Endothelial cell of umbilical vein (primary cell): ENCODE measurements around the gene LAMB1. TPM values are rescaled to one million over a fixed set of nuclear protein-coding genes. Genes with fewer than 3 reads are reported as not detected.

Experiments used
- BruUV-seq: library from RNA; stranded (reverse); fragments of 400-500 nt; replicated peaks from 2 replicates; lab custom pipeline; 2021; lab: Mats Ljungman, UMichigan
- CTCF ChIA-PET: fragments of 300-600, 350-600 bp; sonication (Branson Sonifier 250); formaldehyde crosslinking; loops from one replicate; lab custom pipeline; 2021; ENCODE audit warnings: antibody characterized with exemption, inconsistent platforms; lab: Charles Lee
- POLR2A ChIA-PET: fragments of 300-600, 350-600 bp; sonication (Branson Sonifier 250); formaldehyde crosslinking; loops from one replicate; lab custom pipeline; 2021; ENCODE audit warnings: antibody characterized with exemption, inconsistent platforms; lab: Charles Lee
- DNase-seq: peaks from one replicate; pipeline ENCODE4 v3.0.0-alpha.2; 2011; ENCODE audit warnings: low read depth, low spot score
- FAIRE-seq: peaks from 2 replicates; lab custom pipeline; 2011; peaks lifted over from hg19 to GRCh38; lab: Jason Lieb, UNC
- H2AFZ ChIP-seq: 2 replicates; pipeline ENCODE4 v1.6.0; 2012; ENCODE audit warnings: low read depth, low read length, control low read depth, inconsistent platforms
- H3K27ac ChIP-seq: 2 replicates; pipeline ENCODE4 v1.5.1; 2011; ENCODE audit warnings: low read depth, mild to moderate bottlenecking, control low read depth, low read length, moderate library complexity; ENCODE audit not compliant: insufficient read depth
- H3K27me3 ChIP-seq, 2 experiments: 2 replicates each; pipeline versions ENCODE4 v1.6.0 to v1.6.1; 2011; ENCODE audit warnings: low read length in 2 of 2, mixed read lengths in 1 of 2; ENCODE audit not compliant: control insufficient read depth in 2 of 2, insufficient read depth in 2 of 2
- H3K36me3 ChIP-seq, 2 experiments: 2 replicates in 1 of 2; 3 replicates in 1 of 2; pipeline ENCODE4 v1.5.1; 2011; ENCODE audit warnings: low read length in 2 of 2, mild to moderate bottlenecking in 1 of 2, moderate library complexity in 1 of 2; ENCODE audit not compliant: control insufficient read depth in 2 of 2, insufficient read depth in 2 of 2; ENCODE audit errors: extremely low read depth in 1 of 2
- H3K4me1 ChIP-seq: 3 replicates; pipeline ENCODE4 v1.5.1; 2011; ENCODE audit warnings: mild to moderate bottlenecking, low read length; ENCODE audit not compliant: control insufficient read depth, insufficient read depth; ENCODE audit errors: extremely low read depth
- H3K4me2 ChIP-seq: 2 replicates; pipeline ENCODE4 v1.6.1; 2011; ENCODE audit warnings: low read length, control low read depth, mixed read lengths; ENCODE audit not compliant: insufficient read depth
- H3K4me3 ChIP-seq, 3 experiments: fragments of 200-600 bp in 1 of 3; sonication (generic), shearing (Covaris generic) in 1 of 3; replicated peaks in 1 of 3; 2 replicates each; pipeline ENCODE4 v1.5.1; 2011 to 2016; ENCODE audit warnings: control low read depth in 3 of 3, low read length in 3 of 3, mild to moderate bottlenecking in 2 of 3, inconsistent platforms in 1 of 3, low read depth in 1 of 3, moderate library complexity in 1 of 3; ENCODE audit not compliant: insufficient read depth in 1 of 3
- H3K79me2 ChIP-seq: 2 replicates; pipeline ENCODE4 v1.6.0; 2012; ENCODE audit warnings: low read length, inconsistent platforms; ENCODE audit not compliant: control insufficient read depth, insufficient read depth
- H3K9ac ChIP-seq: replicated peaks from 2 replicates; pipeline ENCODE3; 2011; ENCODE audit warnings: low read length, control low read depth; ENCODE audit not compliant: insufficient read depth; ENCODE audit errors: extremely low read depth
- H3K9me1 ChIP-seq: replicated peaks from 3 replicates; pipeline ENCODE4 v1.6.0; 2011; ENCODE audit warnings: mild to moderate bottlenecking, low read length; ENCODE audit not compliant: control insufficient read depth, insufficient read depth; ENCODE audit errors: extremely low read depth
- H3K9me3 ChIP-seq: replicated peaks from 2 replicates; pipeline ENCODE4 v1.5.1; 2012; ENCODE audit warnings: low read length, inconsistent platforms; ENCODE audit not compliant: control insufficient read depth, insufficient read depth
- H4K20me1 ChIP-seq: replicated peaks from 2 replicates; pipeline ENCODE3; 2011; ENCODE audit warnings: mild to moderate bottlenecking, low read length; ENCODE audit not compliant: control insufficient read depth, insufficient read depth; ENCODE audit errors: extremely low read depth
- EZH2 ChIP-seq: IDR thresholded peaks from 2 replicates; pipeline ENCODE4 v1.6.1; 2012; ENCODE audit warnings: borderline replicate concordance, low read depth, mild to moderate bottlenecking, moderate library complexity, low read length, inconsistent platforms; ENCODE audit not compliant: severe bottlenecking
- FOS ChIP-seq: IDR thresholded peaks from 2 replicates; pipeline ENCODE4 v1.6.1; 2011; ENCODE audit warnings: mild to moderate bottlenecking, low read length, moderate library complexity, borderline replicate concordance; ENCODE audit not compliant: insufficient read depth
- JUN ChIP-seq: IDR thresholded peaks from 2 replicates; pipeline ENCODE4 v1.6.1; 2011; ENCODE audit warnings: borderline replicate concordance, low read depth; ENCODE audit not compliant: insufficient read length, insufficient read depth
- MYC ChIP-seq: IDR thresholded peaks from one replicate; pipeline ENCODE4 v1.6.1; 2011; ENCODE audit warnings: mild to moderate bottlenecking, low read depth, low read length
- POLR2AphosphoS5 ChIP-seq: IDR thresholded peaks from 2 replicates; pipeline ENCODE4 v1.6.1; 2012; ENCODE audit warnings: low read depth, mild to moderate bottlenecking, control low read depth, low read length, moderate library complexity; ENCODE audit not compliant: insufficient read depth
- dilution Hi-C: fragments of 300-500 bp; cut with MboI; formaldehyde crosslinking; loops from one replicate; pipeline ENCODE4 v1.15.0; 2019; ENCODE audit warnings: low sequenced_read_pairs; ENCODE audit not compliant: extremely low pct_ligation_motif_present
- intact Hi-C: fragments of 100-400 bp; cut with micrococcal nuclease; formaldehyde crosslinking; loops from one replicate; pipeline ENCODE4 v1.10.0; 2022
- polyA plus RNA-seq, 4 experiments: library from polyadenylated mRNA; depleted of rRNA in 3 of 4; stranded (reverse) in 3 of 4; unstranded in 1 of 4; fragments of >200 nt; gene quantifications; 2 replicates each; pipeline versions ENCODE4 v1.2.1 to v1.2.3, GENCODE V29; 2011 to 2012; ENCODE audit warnings: missing spikeins in 1 of 4
- total RNA-seq: library from RNA; stranded (reverse); gene quantifications from 2 replicates; pipeline ENCODE4 v1.2.3, GENCODE V29; 2021
- TF ChIP-seq, protein P1 (sequence below): IDR thresholded peaks from 2 replicates; pipeline ENCODE4 v1.6.1; 2011; ENCODE audit not compliant: insufficient read depth, insufficient read length
- TF ChIP-seq, protein P2 (sequence below), 2 donors: IDR thresholded peaks; 1 replicate in 1 of 2; 2 replicates in 1 of 2; pipeline ENCODE4 v1.5.1; 2011; ENCODE audit warnings: low read length in 2 of 2, mild to moderate bottlenecking in 2 of 2, moderate library complexity in 2 of 2, control low read depth in 1 of 2, inconsistent platforms in 1 of 2, low read depth in 1 of 2; ENCODE audit not compliant: insufficient read depth in 1 of 2; ENCODE audit errors: extremely low read depth in 1 of 2

Gene LAMB1
- total and polyA plus RNA-seq, 2 donors (not counting 3 experiments of a cell fraction or from before 2014, with no cell fraction given) = 588 to 703 TPM

- dilution Hi-C loops = no loop called here
- no TSS peak for BruUV-seq
- no peak overlapping the region for H3K4me3 ChIP-seq
- H3K79me2 ChIP-seq = peaks cover 44% of the 10 kb centered on the region
- H3K9ac ChIP-seq = no peak overlapping the region
- H3K9me3 ChIP-seq = no peaks in the 10 kb centered on the region
- no peaks in the 10 kb centered on the region for H3K4me1 ChIP-seq
- H3K27ac ChIP-seq = no peak overlapping the region
- H4K20me1 ChIP-seq = peaks cover 6% of the 10 kb centered on the region
- DNase-seq (no peak), FAIRE-seq (no peak)
- intact Hi-C loops = no loop called here
- peaks cover 5 to 17% of the 10 kb centered on the region in 2 experiments for H3K36me3 ChIP-seq
- POLR2A ChIA-PET = no interaction called here
- no peaks in the 10 kb centered on the region for H3K9me1 ChIP-seq
- CTCF ChIA-PET = interaction anchor here (1.7 to 1.9 kb wide), 2 partner anchors 12 to 18 kb away, joined by 4 read pairs; no protein-coding TSS in a partner anchor
- no peak overlapping the region for H2AFZ ChIP-seq
- TF ChIP-seq MYC = no peak
- TF ChIP-seq EZH2 = no peak
- TF ChIP-seq FOS = no peak
- TF ChIP-seq JUN = no peak
- TF ChIP-seq, protein P1, sequence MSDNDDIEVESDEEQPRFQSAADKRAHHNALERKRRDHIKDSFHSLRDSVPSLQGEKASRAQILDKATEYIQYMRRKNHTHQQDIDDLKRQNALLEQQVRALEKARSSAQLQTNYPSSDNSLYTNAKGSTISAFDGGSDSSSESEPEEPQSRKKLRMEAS = no peak
- TF ChIP-seq POLR2AphosphoS5 = no peak
- TF ChIP-seq, protein P2, sequence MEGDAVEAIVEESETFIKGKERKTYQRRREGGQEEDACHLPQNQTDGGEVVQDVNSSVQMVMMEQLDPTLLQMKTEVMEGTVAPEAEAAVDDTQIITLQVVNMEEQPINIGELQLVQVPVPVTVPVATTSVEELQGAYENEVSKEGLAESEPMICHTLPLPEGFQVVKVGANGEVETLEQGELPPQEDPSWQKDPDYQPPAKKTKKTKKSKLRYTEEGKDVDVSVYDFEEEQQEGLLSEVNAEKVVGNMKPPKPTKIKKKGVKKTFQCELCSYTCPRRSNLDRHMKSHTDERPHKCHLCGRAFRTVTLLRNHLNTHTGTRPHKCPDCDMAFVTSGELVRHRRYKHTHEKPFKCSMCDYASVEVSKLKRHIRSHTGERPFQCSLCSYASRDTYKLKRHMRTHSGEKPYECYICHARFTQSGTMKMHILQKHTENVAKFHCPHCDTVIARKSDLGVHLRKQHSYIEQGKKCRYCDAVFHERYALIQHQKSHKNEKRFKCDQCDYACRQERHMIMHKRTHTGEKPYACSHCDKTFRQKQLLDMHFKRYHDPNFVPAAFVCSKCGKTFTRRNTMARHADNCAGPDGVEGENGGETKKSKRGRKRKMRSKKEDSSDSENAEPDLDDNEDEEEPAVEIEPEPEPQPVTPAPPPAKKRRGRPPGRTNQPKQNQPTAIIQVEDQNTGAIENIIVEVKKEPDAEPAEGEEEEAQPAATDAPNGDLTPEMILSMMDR (IDR thresholded peaks at IDR 0.05; ENCODE audit: extremely low read depth in 1 of 2, insufficient read depth in 1 of 2, low read depth in 1 of 2, low read length in 2 of 2) = no peak
- H3K4me2 ChIP-seq = no peak overlapping the region
- no peaks in the 10 kb centered on the region for H3K27me3 ChIP-seq
These were observed 102.4 kb downstream of the LAMB1 start for GRCh38 chr7:107900496-107901015.
